IMR-90 (cell line): Measurements from ENCODE around the gene CIITA. TPM values are rescaled to one million over a fixed set of nuclear protein-coding genes. Genes with fewer than 3 reads are reported as not detected.
A peak's percentile ranks its signal among the peaks of the same experiment; 100 is the strongest.
"Not testable (repeated sequence)": the region's sequence is repeated elsewhere in the genome, so short reads cannot be mapped to it uniquely, and the experiment has no call there.

Experiments used
- ATAC-seq: fragments of 200-7000 bp; cut with Tn5 transposase; 2 replicates; pipeline ENCODE4 v1.9.1; 2020; ENCODE audit warnings: low read depth, mild to moderate bottlenecking, moderate library complexity
- BruUV-seq: library from RNA; stranded (reverse); fragments of 400-500 nt; replicated peaks from 2 replicates; lab custom pipeline; 2021; lab: Mats Ljungman, UMichigan
- CTCF ChIA-PET: fragments of 300-600 bp; formaldehyde crosslinking; extraction: SDS; loops from one replicate; lab custom pipeline; 2021; ENCODE audit warnings: antibody characterized with exemption; lab: Yijun Ruan, JAX
- POLR2A ChIA-PET: fragments of 300-600 bp; sonication (Branson Sonifier 250); formaldehyde crosslinking; loops from one replicate; lab custom pipeline; 2022; ENCODE audit warnings: antibody characterized with exemption; ENCODE audit not compliant: unreplicated experiment; lab: Charles Lee
- DNase-seq: peaks from one replicate; pipeline ENCODE4 v3.0.0; 2013
- H2AFZ ChIP-seq: replicated peaks from 2 replicates; pipeline ENCODE3; 2013; ENCODE audit warnings: low read length, mild to moderate bottlenecking; ENCODE audit not compliant: poor library complexity
- H2AK5ac ChIP-seq: 2 replicates; pipeline ENCODE4 v1.6.1; 2013; ENCODE audit warnings: low read depth, low read length, inconsistent platforms
- H2AK9ac ChIP-seq: replicated peaks from 2 replicates; pipeline ENCODE3; 2013; ENCODE audit warnings: mild to moderate bottlenecking, low read depth, low read length, moderate library complexity; ENCODE audit not compliant: poor library complexity
- H2BK120ac ChIP-seq: 2 replicates; pipeline ENCODE4 v1.6.1; 2013; ENCODE audit warnings: low read depth, low read length, inconsistent platforms
- H2BK15ac ChIP-seq: 3 replicates; pipeline ENCODE4 v1.6.1; 2013; ENCODE audit warnings: low read depth, low read length, inconsistent platforms
- H2BK20ac ChIP-seq: 2 replicates; pipeline ENCODE4 v1.6.1; 2013; ENCODE audit warnings: low read depth, mild to moderate bottlenecking, inconsistent platforms, low read length, moderate library complexity
- H2BK5ac ChIP-seq: 2 replicates; pipeline ENCODE4 v1.6.1; 2013; ENCODE audit warnings: mild to moderate bottlenecking, low read depth, low read length, inconsistent platforms; ENCODE audit not compliant: poor library complexity, severe bottlenecking
- H3K14ac ChIP-seq: replicated peaks from 2 replicates; pipeline ENCODE4 v1.6.1; 2013; ENCODE audit warnings: low read depth, low read length, inconsistent platforms
- H3K18ac ChIP-seq: 2 replicates; pipeline ENCODE4 v1.6.1; 2013; ENCODE audit warnings: low read depth, low read length, control low read depth
- H3K23ac ChIP-seq: 2 replicates; pipeline ENCODE4 v1.6.1; 2013; ENCODE audit warnings: low read depth, low read length, inconsistent platforms
- H3K27ac ChIP-seq: 2 replicates; pipeline ENCODE4 v1.5.1; 2013; ENCODE audit warnings: mild to moderate bottlenecking, control low read depth, low read length; ENCODE audit not compliant: insufficient read depth
- H3K27me3 ChIP-seq: 2 replicates; pipeline ENCODE4 v1.6.1; 2013; ENCODE audit warnings: low read length; ENCODE audit not compliant: control insufficient read depth, insufficient read depth
- H3K36me3 ChIP-seq: 2 replicates; pipeline ENCODE4 v1.6.1; 2013; ENCODE audit warnings: low read length, mixed read lengths; ENCODE audit not compliant: control insufficient read depth, insufficient read depth
- H3K4ac ChIP-seq: 2 replicates; pipeline ENCODE4 v1.6.1; 2013; ENCODE audit warnings: low read depth, low read length, inconsistent platforms
- H3K4me1 ChIP-seq: 2 replicates; pipeline ENCODE4 v1.6.1; 2013; ENCODE audit warnings: low read length, mixed read lengths; ENCODE audit not compliant: control insufficient read depth, insufficient read depth
- H3K4me2 ChIP-seq: 2 replicates; pipeline ENCODE4 v1.6.1; 2013; ENCODE audit warnings: low read depth, mild to moderate bottlenecking, control low read depth, low read length, moderate library complexity
- H3K4me3 ChIP-seq: 2 replicates; pipeline ENCODE4 v1.5.1; 2013; ENCODE audit warnings: low read depth, mild to moderate bottlenecking, control low read depth, low read length, moderate library complexity; ENCODE audit not compliant: insufficient read depth
- H3K56ac ChIP-seq: 2 replicates; pipeline ENCODE4 v1.6.1; 2013; ENCODE audit warnings: low read length, inconsistent platforms; ENCODE audit not compliant: insufficient read depth; ENCODE audit errors: extremely low read depth
- H3K79me1 ChIP-seq, 2 experiments: 2 replicates each; pipeline ENCODE4 v1.6.1; 2013; ENCODE audit warnings: low read length in 2 of 2, inconsistent platforms in 1 of 2, low read depth in 1 of 2
- H3K9ac ChIP-seq: 2 replicates; pipeline ENCODE4 v1.6.1; 2013; ENCODE audit warnings: low read depth, low read length, control low read depth
- H3K9me1 ChIP-seq: 2 replicates; pipeline ENCODE4 v1.6.1; 2013; ENCODE audit warnings: low read length, inconsistent platforms; ENCODE audit not compliant: insufficient read depth
- H3K9me3 ChIP-seq: 2 replicates; pipeline ENCODE4 v1.6.1; 2013; ENCODE audit warnings: low read length; ENCODE audit not compliant: control insufficient read depth, insufficient read depth
- H4K20me1 ChIP-seq: 2 replicates; pipeline ENCODE4 v1.6.1; 2013; ENCODE audit warnings: low read length, inconsistent platforms; ENCODE audit not compliant: insufficient read depth
- H4K5ac ChIP-seq: 2 replicates; pipeline ENCODE4 v1.6.1; 2013; ENCODE audit warnings: mild to moderate bottlenecking, low read depth, low read length, control low read depth
- H4K8ac ChIP-seq, 2 experiments: 2 replicates each; pipeline ENCODE4 v1.6.1; 2013; ENCODE audit warnings: low read depth in 2 of 2, low read length in 2 of 2, control low read depth in 1 of 2, inconsistent platforms in 1 of 2
- H4K91ac ChIP-seq: 2 replicates; pipeline ENCODE4 v1.6.1; 2013; ENCODE audit warnings: low read depth, low read length, inconsistent platforms; ENCODE audit not compliant: insufficient read depth
- POLR2A ChIP-seq: IDR thresholded peaks from 2 replicates; pipeline ENCODE4 v1.6.1; 2012; ENCODE audit warnings: mild to moderate bottlenecking, low read depth, low read length
- WGBS, 2 experiments: methylation state at CpG; one replicate each; pipeline versions ENCODE4 v1.1.5 to v1.1.7; 2013; ENCODE audit warnings: missing lambda C conversion rate in 2 of 2; ENCODE audit not compliant: insufficient read length in 1 of 2; ENCODE audit errors: extremely low coverage in 2 of 2; 5-methylcytosine and 5-hydroxymethylcytosine counted together
- dilution Hi-C: fragments of 300-500 bp; cut with HindIII; formaldehyde crosslinking; loops from one replicate; pipeline ENCODE4 v1.14.3; 2018; ENCODE audit warnings: low sequenced_read_pairs; ENCODE audit not compliant: unreplicated experiment
- in situ Hi-C: fragments of 300-500 bp; cut with MboI; formaldehyde crosslinking; loops from 3 replicates; pipeline ENCODE4 v1.14.3; 2019; ENCODE audit warnings: low sequenced_read_pairs, inconsistent platforms, mixed read lengths
- intact Hi-C: fragments of 100-400 bp; cut with micrococcal nuclease; formaldehyde crosslinking; loops from 2 replicates; pipeline ENCODE4 v1.10.0; 2022
- polyA plus RNA-seq, 3 experiments: library from polyadenylated mRNA; depleted of rRNA; stranded (reverse); fragments of >200 nt; gene quantifications; 2 replicates each; pipeline ENCODE4 v1.2.3, GENCODE V29; 2012; ENCODE audit warnings: low replicate concordance in 1 of 3
- total RNA-seq: library from RNA; depleted of rRNA; stranded (reverse); fragments of >200 nt; gene quantifications from 2 replicates; pipeline ENCODE4 v1.2.3, GENCODE V29; 2012

The CIITA gene
- total and polyA plus RNA-seq, 2 of the 4 experiments (the other 2 are of a cell fraction), result 0.10 TPM; not detected in 1

DNA sequence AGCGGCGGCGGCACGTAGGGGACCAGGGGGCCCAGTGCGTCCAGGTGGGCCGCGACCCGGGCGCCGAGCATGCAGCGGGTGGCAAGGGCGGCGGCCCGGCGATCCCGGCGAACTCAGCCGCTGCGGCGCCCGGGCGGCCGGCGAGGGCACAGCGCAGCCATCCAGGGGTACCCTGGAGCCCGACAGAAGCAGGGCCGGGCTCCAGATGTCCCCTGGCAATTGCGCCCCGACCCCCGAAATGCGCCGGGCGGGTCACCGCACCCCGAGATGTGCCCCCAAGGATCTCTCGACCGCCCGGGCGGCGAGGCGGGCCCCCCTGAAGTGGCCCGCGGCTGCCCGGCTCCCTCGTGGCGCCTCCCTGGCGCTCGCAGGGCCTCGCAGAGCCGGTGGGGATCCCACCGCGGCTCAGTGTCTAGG is 64.9 kb downstream of the CIITA start:
- DNase-seq, H4K5ac ChIP-seq, intact Hi-C loops, H3K23ac ChIP-seq, H2AK9ac ChIP-seq, H2AK5ac ChIP-seq, H3K14ac ChIP-seq, H3K9me3 ChIP-seq, H2BK120ac ChIP-seq, H2BK20ac ChIP-seq, H3K18ac ChIP-seq, H4K91ac ChIP-seq, H2BK15ac ChIP-seq, BruUV-seq, dilution Hi-C loops, H3K27me3 ChIP-seq, H3K56ac ChIP-seq, H3K4ac ChIP-seq: not testable (repeated sequence)
- Histone ChIP-seq H3K9me1 (peaks cover 40% of the 10 kb centered on the region), H3K79me1 (peaks cover 45 to 83% of the 10 kb centered on the region in 2 experiments), H3K9ac (peak overlapping the region; percentile 80), H2AFZ (peak overlapping the region; percentile 44), H3K36me3 (peaks cover 12% of the 10 kb centered on the region; the same call in 1 of the 2 replicates), H3K4me2 (peak overlapping the region; percentile 97), H2BK5ac (peak overlapping the region; percentile 28), H4K20me1 (peaks cover 68% of the 10 kb centered on the region), H3K4me3 (peak overlapping the region; percentile 81), H4K8ac (peak overlapping the region in 1 of 2 experiments; percentile 52; a peak in 1 of 4 replicates), H3K4me1 (peaks cover 24% of the 10 kb centered on the region), H3K27ac (peak overlapping the region; percentile 60)
- POLR2A ChIA-PET, result interaction anchor here (0.7 kb wide), 1 partner anchor 58 kb away, joined by 8 read pairs; no protein-coding TSS in a partner anchor
- in situ Hi-C loops, result loop anchor here (25.0 kb wide), 1 partner anchor 1830 kb away; no protein-coding TSS in a partner anchor
- TF ChIP-seq POLR2A, result peak; percentile 30; the same call in 1 of the 2 replicates
- 0% methylated on average over 17 of the region's 52 CpGs; no CpG with 5 or more reads in 1 of the 2 experiments for WGBS, 2 experiments
- ATAC-seq, result peak; percentile 5
- CTCF ChIA-PET, result interaction anchor here (1.0 kb wide), 1 partner anchor 22 kb away, joined by 3 read pairs; no protein-coding TSS in a partner anchor
